Measurements from ENCODE around the gene CHIC2.
"Not testable (repeated sequence)": the region's sequence is repeated elsewhere in the genome, so short reads cannot be mapped to it uniquely, and the experiment has no call there.

Gene CHIC2

DNA sequence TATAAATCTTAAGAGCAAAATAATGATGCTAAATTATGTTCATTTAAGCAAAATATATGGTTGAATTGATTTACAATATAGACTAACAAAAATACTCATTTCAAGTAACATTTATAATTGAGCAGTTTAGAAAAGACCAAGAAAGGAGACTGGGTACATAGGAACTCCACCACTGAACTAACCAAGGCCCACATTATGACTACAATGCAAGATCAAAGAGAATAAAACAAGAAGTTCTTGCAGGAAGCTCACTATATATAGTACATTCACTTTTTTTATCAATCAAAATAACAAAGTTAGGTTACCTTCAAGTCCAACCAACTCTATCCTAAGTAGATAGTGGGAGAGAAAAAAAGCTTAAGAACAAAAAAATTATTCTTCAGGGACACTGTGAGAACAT is 8.0 kb downstream of the CHIC2 start:
- no peak for DNase-seq

DNA sequence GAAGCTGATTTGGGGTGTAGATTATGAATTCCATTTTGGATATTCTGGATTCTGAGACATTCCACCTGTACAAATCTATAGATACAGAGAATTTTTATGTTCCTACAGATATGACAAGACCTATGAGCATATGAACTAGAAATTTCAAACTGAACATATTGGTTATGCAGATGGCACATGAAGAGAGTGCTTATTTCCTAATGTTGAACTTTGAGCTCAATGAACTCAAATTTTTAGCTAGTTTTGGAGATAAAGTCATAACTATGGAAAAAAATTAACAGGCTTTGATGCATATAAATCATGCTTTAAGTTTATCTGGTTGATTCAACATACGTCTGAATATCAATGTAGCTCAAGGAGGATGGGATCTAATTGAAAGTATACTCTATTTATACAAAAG is 8.9 kb downstream of the CHIC2 start:
- DNase-seq, result no peak

DNA sequence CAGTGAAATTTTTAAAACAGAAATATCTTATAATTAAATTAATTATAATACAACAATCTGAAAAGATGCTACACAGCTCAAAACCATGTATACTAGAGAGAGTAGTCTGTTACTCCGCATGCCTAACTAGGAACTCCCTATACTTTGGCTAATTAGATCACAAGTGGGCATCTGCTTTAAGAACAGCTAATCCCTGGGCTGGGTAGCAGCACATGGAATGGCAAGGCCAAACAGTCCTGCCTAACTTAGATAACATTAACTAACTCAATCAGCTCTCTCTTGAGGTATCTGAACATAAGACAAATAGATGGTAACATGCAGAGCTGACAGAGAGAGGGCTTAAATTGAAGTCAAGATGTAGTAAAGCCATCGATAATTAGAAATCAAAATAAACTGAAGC is 9.9 kb downstream of the CHIC2 start:
- DNase-seq, result no peak

DNA sequence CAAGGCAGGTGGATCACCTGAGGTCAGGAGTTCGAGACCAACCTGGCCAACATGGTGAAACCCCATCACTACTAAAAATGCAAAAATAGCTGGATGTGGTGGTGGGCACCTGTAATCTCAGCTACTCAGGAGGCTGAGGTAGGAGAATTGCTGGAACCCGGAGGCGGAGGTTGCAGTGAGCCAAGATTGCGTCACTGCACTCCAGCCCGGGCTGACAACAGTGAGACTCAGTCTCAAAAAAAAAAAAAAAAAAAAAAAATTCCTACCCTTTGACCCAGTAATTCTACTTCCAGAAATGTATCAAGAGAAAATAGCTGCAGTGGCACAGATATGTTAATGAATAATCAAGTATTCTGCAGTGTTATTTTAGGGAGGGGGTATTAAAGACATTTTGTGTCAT is 11.1 kb downstream of the CHIC2 start:
- DNase-seq, result not testable (repeated sequence)

DNA sequence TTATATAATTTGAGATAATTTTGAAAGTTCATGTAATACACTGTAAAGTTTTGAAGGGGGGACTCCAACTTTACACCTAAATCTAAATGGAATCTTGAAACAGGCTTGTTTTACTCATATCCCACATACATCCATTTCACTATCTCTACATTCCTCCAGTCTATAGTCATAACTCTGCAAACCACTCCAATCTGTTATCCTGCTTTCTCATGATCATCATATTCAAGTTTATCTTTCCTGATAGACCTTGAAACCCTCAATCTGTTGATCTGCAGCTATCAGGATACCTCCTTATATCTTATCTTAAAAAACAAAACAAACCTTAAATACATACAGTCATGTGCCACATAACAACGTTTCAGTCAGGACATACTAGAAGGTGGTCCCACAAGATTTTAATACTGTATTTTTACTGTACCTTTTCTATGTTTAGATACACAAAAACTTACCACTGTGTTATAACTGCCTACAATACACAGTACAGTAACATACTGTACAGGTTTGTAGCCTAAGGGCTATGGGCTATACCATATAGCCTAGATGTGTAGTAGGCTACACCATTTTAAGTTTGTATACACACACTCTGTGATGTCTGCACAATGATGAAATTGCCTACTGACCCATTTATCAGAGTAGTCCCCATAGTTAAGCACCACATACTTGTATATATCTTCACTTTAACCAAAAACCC is 14.0 kb downstream of the CHIC2 start:
- DNase-seq, result no peak

DNA sequence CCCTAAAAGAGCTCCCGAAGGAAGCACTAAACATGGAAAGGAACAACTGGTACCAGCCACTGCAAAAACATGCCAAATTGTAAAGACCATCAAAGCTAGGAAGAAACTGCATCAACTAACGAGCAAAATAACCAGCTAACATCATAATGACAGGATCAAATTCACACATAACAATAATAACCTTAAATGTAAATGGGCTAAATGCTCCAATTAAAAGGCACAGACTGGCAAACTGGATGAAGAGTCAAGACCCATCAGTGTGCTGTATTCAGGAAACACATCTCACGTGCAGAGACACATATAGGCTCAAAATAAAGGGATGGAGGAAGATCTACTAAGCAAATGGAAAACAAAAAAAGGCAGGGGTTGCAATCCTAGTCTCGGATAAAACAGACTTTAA is 20.8 kb downstream of the CHIC2 start:
- DNase-seq, result not testable (repeated sequence)

DNA sequence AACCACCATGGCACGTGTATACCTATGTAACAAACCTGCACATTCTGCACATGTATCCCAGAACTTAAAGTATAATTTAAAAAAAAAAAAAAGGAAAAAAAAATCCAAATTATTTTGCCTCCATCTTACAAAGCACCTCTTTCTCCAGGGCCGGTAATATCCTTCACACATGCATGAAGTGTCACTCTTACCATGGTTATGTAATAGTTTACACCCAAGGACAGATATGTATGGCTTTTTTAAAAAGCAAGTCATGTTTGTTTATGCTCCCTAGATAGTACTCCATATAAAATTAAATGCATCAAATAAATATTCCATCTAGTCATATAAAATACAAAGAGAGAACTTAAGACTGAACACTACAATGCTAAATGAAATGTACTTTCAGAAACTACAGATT is 22.5 kb downstream of the CHIC2 start:
- no peak for DNase-seq

DNA sequence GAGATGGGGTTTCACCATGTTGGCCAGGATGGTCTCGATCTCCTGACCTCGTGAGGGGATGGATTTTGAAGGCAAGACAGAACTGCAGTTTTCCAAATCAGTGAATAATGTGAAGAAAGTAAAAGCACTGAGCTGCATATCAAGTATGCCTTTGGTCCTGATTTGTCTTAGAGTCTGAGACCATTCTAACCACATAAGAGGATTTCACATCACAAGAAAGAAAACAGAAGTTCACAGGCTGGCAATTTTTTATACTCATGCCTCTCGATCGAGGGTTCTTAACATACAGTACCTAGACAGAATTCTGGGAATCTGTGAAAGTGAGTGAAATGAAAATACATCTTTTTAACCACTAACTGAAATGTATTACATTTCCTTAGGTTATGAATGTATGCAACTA is 23.3 kb downstream of the CHIC2 start:
- no peak for DNase-seq

DNA sequence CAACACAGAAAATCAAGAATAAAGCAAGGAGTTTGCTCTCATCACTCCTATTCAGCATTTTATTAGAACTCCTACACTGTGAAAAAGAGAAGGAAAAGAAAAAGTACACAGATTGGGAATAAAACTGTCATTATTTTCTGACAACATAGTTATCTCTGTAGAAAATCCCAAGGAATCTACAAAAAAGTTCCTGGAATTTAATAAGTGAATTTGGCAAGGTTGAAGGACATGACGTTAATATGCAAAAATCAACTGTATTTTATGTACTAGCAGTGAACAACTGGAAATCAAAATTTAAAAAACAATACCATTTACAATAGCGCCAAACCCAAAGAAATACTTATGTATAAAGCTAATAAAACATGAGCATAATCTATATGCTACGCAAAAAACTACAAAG is 26.3 kb downstream of the CHIC2 start:
- DNase-seq, result no peak

DNA sequence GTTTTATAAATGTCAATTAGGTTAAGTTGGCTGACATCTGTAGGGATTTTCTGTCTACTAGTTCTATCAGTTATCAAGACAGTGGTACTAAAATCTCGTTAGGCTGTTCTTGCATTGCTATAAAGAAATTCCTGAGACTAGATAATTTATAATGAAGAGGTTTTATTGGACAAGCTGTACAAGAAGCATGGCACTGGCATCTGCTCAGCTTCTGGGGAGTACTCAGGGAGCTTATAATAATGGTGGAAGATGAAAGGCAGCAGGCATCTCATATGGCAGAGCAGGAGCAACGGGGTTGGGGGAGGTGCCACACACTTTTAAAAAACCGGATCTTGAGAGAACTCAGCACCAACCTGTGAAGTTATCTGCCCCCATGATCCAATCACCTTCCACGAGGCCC is 28.2 kb downstream of the CHIC2 start:
- DNase-seq, result no peak

DNA sequence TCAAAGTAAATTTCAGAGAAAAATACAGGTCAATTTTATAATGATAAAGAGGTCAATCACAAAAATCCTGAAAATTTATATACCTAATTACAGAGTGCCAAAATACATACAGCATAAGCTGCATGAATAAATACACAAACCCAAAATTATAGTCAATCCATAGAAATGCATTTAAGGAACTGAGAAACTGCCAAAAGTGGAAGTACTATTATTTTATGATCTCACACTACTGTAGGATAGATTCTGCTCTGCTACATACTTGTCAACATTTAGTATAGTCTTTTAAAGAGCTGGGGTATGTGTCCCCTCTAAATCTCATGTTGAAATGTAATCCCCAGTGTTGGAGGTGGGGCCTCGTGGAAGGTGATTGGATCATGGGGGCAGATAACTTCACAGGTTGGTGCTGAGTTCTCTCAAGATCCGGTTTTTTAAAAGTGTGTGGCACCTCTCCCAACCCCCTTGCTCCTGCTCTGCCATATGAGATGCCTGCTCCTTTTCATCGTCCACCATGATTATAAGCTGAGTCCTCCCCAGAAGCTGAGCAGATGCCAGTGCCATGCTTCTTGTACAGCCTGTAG is 31.8 kb downstream of the CHIC2 start:
- no peak for DNase-seq

DNA sequence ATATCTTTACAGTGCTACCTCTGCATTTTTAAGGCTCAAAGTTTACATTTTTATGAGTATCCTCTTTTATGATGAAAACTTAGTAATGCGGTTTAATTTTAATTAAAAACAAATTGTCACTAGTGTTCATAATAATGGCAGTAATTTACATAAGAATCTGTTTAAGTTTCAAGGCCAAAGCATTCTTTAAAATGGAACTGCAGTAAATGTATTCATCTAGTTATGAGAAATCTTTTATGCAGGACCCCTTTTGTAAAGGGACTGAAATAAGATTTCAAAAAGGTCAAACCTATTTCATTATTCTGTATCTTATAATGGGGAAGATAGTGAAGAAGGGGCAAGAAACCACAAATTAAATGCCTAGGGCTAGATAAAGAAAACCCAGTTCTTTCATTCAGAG is 37.1 kb downstream of the CHIC2 start:
- no peak for DNase-seq

DNA sequence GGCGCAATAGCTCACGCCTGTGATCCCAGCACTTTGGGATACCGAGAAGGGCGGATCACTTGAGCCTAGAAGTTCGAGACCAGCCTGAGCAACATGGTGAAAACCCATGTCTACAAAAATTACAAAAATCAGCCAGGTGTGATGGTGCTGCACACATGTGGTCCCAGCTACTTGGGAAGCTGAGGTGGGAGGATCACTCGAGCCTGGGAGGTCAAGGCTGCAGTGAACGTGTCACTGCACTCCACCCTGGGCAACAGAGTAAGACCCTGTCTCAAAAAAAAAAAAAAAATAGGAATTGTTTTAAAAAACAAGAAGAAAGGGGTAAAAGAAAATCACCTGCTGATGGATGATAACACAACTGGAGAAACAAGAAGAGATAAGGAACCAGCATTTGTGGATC is 38.8 kb downstream of the CHIC2 start:
- no peak for DNase-seq

DNA sequence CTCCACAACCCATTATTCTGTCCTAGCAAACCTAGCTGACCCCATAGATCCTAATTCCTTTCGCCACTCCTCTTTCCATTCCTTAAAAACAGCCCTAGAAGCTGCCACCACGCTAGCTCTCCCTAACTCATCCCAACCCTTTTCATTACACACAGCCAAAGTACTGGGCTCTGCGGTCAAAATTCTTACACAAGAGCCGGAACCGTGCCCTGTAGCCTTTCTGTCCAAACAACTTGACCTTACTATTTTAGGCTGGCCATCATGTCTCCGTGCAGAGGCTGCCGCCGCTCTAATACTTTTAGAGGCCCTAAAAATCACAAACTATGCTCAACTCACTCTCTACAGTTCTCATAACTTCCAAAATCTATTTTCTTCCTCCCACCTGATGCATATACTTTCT is 41.4 kb downstream of the CHIC2 start:
- not testable (repeated sequence) for DNase-seq

DNA sequence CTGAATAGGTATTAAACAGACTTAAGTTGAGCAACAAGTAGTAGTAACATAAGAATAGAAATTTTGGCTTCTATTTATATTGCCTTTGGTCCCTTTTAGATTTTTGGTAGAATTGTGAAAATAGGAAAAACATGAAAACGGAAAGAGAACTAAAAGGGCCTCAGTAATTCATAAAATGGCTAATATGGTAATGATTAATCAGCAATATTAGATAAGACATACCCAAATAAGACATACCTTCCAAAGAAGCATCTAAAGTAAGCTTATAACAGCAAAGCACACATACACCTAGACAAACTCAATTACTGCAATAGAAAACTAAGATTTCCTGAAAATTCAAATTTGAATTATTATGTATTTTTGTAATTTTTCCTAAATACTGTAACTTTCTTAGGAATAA is 46.4 kb downstream of the CHIC2 start:
- no peak for DNase-seq

DNA sequence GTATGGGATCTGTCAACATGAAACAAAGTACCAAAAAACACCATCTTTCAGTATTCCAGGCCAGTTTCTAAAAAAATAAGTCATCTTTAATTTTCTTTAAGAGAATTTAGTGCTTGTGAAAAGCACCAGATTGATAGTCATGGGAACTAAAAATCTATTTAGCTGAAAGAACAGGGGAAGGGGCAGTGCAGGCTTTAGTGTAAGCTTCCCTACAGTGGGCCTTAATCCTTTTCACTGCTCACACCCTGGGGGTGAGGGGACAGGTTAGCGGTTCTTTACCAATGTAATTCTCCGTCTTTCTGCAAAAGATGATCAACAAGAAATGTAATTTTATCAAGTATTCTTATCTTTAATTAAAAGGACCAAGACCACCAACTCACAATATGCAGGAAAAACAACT is 47.1 kb downstream of the CHIC2 start:
- no peak for DNase-seq

DNA sequence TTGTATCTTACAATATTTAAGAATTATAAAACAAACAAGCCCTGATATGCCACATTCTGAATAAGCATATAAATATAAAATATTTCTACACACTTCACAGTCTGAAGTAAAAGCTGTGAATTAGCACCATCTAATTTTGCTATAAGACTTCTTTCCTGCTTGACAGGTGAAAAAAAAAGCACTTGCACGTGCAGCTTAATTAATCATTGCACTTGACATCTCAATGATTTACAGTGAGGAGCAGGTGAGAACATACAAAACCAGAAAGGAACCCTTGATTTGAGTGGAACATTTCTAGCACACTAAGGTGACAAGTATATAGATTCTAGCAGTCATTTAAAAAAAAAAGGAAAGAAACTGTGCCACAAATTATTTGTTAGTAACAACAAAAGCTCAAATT is 47.9 kb downstream of the CHIC2 start:
- DNase-seq, result no peak

DNA sequence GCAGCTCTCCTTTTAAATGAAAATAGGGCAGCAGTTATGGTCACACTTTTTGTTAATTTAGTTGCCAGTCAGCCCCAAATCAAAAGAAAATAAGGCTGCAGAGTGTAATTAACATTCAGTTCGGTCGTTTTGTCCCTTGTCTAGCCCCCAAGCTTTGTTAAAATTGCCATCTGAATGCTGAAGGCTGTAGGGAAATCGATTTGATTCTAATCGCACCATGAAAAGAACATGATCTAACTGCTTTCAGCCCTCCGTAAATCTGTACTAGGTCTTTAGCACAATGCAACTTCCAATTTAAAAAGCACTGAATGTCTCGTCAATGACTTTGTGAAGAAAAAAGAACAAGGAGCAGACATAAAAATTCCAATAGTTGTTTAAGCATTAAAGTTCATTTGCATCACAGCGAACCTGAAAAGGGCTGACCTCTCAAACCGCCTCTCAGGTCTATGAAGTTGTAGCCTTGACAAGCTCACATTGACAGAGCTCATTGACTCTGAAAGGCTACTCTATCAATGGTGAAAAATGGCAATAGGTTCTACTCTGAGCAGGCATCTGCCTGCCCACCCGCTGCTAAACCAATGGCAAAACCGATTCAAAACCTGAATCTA is 48.9 kb downstream of the CHIC2 start:
- no peak for DNase-seq

DNA sequence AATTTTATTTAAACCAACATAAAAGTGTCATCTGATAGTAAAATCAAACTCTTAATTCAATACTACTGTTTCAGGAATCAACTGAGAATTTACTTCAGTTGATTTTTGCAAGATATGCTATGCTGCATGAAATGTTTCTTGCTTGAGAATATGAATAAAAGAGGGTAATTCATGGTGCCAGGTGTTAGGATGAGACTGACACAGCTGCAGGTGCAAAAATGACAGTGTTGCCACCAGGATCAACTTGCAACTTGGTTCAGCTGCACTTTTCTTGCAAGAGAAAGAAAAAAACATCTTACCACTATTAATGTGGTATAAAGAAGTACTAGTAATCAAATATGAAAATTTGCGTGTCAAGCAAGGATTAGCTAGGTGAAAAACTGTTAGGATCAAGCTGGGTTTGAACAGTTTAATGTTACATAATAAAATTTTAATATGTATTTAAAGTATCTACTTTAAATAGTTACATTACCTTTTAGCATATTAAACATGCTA is 49.7 kb downstream of the CHIC2 start:
- no peak for DNase-seq

DNA sequence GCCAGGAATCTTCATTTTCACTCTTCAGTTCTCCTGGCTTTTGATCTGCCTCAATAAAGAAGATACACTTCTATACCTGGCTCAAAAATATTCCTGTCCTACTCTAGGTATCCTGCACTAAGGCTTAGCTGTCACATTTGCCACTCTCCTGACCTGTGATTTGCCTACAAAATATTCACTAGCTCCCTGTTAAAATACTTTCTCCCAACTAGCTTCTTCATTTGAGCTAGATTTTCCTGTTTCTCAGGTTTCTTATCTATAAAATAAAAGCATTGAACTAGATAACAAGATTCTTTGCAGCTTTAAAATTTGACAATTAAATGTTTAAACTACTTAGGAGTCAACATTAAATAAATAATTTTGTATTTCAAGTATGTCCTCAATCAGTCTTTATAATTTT is 53.2 kb downstream of the CHIC2 start:
- no peak for DNase-seq

DNA sequence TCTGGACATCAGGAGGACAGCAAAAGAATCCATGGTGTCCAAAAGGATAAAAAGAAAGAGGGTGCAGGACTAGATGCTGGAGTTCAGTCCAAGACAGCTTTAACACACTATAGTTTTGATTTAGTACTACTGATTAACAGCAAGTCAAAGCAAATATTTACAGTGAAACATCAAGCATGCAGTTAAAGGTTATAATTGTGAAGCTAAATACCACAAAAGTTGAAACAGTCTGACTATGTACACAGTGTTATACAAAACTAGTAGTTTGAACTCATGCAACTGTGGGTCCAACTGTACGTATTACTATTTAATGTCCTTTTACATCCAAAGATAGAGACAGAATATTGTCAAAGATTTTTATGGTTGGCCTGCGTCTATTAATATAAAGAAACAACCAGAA is 57.6 kb downstream of the CHIC2 start:
- no peak for DNase-seq

DNA sequence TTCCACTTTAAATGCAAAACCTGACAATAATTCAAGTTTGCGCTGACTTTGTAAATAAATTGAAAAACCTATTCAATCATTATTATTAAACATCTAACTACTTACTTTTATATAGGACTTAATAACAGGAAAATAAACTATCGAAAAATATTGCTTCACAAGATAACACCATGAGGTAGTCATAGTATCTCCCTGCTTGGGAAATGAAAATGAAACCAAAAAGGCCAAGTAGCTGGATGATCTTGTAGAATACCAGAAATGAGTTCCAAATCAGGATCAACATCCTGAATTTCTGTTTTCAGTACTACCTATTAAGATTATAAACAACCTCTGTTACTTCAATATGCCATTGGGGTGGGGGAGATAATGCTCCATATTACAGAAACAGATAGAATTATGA is 58.9 kb downstream of the CHIC2 start:
- DNase-seq, result no peak

DNA sequence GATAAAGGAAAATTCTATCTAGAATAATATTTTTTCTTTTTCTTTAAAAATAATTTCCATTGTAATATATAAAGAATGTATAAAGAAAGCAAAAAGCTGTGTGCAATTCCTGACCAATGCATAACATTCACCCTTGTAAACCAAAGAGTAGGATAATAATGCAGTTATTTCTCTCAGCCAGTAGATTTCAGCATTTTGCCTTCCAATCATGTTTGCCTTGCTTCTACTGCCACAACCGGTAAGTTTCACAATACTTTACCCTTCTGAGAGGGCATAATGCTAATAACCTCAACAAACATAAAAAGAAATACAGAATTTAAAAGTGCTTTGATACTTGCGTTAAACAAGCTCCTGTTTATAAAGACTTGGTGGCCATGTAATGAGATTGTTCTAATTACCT is 59.9 kb downstream of the CHIC2 start:
- no peak for DNase-seq

DNA sequence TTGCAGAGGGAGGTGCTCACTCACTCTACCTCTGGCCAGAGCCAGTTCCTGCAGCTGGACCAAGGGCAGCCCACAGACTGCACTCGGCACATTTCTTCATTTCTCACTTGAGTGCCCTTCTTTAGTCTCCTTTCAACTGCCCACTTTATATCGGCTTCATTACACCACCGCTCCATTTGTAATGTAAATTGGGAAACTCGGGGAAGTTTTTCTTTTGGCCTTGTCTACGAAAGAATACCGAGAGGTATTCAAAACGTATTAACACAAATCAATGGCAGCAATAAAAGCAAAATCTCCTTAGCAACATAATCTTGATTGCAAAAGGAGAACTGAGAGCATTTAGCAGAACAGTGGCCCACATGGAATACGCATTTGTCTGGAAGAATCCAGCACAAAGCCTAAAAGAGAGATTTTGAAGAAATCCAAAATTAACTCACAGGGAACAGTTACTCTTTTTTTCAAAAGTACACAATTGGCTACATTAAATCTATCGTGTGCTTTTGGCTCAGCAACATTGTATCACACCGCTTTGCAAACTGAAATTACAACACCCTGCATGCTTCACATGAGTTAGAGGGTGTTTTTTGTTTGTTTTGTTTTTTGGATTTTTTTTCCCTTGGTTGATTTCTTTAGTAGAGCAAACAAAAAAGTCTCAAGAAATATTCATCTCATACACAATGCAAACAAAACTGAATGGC is 62.6 kb downstream of the CHIC2 start:
- DNase-seq, result no peak
